Activated CD8-positive, alpha-beta memory T cell treated with anti-CD3 and anti-CD28 coated beads for 24 hours (primary cell): ENCODE results near the gene EEF1A1.
"Not testable (repeated sequence)": the region's sequence is repeated elsewhere in the genome, so short reads cannot be mapped to it uniquely, and the experiment has no call there.

Experiments
- DNase-seq: peaks from one replicate; pipeline ENCODE4 v3.0.0-alpha.2; 2020

EEF1A1 gene

GRCh38 chr6:73520688-73521350 is at the start of gene EEF1A1:
EEF1A1 (minus strand) TSS chr6:73521032; CDS start chr6:73520026, 1,006 bp downstream.
- peak; percentile 99 for DNase-seq

- no peak for DNase-seq
Measured at GRCh38 chr6:73569121-73569520, 48.3 kb upstream of the EEF1A1 start.

DNA sequence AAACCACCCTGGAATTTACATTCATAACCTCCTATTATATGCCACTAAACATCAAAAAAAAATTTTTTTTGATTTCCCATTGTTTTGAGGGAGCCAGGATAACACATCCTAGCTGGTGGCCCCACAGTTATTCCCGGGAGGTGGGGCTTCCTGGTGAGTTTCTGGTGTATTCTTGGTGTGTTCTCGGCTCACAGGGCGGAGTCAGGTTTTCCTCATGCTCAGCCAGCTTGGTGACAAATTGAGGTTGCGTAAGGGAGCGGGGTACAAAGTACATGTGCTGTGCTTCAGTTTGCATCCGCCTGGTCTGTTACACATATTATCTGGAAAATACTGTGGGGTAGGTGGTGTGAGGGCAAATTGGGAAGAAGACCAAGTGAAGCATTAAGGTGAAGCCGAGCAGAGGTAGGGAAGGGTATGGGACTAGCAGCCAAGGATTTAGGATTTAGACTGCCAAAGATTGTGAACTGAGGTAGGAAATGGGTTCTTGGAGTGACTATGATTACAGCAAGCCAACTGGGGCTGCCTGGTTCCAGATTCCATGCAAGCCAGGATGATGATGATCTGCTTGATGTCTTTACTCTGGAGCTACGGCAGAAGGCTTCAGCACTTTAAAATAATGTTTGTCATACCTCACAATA is 46.2 kb upstream of the EEF1A1 start:
- DNase-seq = no peak

GRCh38 chr6:73566486-73566871 is 45.6 kb upstream of the EEF1A1 start:
- DNase-seq = not testable (repeated sequence)

- no peak for DNase-seq
Measured at GRCh38 chr6:73565767-73566485, 45.1 kb upstream of the EEF1A1 start.

- no peak for DNase-seq
Measured at GRCh38 chr6:73564578-73565345, 43.9 kb upstream of the EEF1A1 start.

GRCh38 chr6:73562558-73562957 is 41.7 kb upstream of the EEF1A1 start:
- no peak for DNase-seq

GRCh38 chr6:73560853-73561407 is 40.1 kb upstream of the EEF1A1 start:
- no peak for DNase-seq

- no peak for DNase-seq
Measured at GRCh38 chr6:73560182-73560732, 39.4 kb upstream of the EEF1A1 start.

DNA sequence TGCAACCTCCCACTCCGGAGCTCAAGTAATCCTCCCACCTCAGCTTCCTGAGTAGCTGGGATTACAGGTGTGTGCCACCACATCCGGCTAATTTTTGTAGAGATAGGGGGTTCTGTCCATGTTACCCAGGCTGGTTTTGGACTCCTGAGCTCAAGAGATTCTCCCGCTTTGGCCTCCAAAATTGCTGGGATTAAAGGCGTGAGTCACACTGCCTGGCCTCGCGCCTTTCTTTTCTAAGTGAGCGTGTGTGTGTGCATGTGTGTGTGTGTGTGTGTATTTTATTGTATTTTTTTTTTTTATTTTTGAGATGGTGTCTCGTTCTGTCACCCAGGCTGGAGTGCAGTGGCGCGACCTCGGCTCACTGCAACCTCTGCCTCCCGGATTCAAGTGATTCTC is 38.6 kb upstream of the EEF1A1 start:
- DNase-seq = not testable (repeated sequence)

DNA sequence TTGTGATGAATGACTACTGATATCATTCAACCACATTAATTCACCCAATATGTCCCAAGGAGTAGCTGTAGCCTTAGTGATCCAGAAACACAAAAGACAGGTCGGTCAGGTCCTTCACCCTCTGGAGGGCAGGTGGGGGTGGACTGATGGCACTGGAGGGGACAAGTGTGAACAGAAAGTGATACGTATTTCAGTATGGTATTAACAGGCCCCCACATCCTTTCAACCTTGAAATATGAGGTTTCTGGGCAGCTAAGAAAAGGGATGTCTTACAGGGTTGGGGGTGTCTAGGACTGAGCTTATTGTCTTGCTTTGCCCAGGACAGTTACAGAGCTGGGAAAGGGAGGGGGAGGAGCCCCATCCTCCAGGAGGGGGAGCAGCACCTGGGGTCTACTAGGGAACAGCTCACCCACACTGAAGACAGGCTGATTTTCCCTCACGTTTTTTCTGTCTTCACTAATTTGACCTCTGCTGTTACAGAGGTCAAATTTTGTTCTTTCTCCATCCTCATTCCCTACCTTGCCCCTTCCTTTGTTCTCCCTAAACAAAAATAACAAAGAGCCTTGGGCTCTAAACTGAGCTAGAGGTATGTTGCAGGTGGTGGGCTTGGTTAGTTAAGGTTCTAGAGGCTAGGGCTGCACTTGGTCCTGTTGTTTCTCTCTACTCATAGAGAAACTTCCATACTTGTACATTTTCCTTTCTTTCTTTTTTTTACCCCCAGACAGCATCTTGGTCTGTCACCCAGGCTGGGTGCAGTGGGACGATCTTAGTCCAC is 38.0 kb upstream of the EEF1A1 start:
- no peak for DNase-seq

DNA sequence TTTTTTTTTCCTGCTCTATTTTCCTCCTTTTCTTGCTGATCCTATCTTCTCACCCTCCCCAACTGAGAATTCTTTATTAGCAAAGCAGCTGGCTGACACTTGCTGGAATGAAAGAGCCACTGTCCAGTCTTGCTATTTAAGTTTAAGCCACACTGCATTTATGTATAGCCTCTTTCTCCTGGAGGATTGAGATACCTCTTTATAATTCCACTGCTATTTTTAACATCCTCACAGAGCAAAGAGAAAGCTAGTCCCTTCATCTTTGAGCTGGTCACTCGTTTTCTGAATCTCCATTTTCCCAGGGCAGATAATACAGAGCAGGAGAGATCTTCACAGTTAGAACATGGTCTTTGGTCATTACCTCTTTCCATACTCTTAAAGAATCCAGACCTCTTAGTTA is 36.0 kb upstream of the EEF1A1 start:
- DNase-seq = no peak

DNA sequence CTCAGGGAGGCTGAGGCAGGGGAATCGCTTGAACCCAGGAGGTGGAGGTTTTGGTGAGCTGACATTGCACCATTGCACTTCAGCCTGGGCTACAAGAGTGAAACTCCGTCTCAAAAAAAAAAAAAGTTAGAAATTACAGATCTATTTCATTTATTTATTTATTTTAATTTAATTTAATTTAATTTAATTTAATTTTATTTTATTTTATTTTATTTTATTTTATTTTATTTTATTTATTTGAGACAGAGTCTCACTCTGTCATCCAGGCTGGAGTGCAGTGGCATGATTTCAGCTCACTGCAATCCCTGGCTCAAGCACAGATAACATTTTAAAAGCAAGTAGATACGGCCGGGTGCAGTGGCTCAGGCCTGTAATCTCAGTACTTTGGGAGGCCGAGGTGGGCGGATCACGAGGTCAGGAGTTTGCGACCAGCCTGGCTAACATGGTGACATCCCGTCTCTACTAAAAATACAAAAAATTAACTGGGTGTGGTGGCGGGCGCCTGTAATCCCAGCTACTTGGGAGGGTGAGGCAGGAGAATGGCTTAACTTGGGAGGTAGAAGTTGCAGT is 34.6 kb upstream of the EEF1A1 start:
- not testable (repeated sequence) for DNase-seq

DNA sequence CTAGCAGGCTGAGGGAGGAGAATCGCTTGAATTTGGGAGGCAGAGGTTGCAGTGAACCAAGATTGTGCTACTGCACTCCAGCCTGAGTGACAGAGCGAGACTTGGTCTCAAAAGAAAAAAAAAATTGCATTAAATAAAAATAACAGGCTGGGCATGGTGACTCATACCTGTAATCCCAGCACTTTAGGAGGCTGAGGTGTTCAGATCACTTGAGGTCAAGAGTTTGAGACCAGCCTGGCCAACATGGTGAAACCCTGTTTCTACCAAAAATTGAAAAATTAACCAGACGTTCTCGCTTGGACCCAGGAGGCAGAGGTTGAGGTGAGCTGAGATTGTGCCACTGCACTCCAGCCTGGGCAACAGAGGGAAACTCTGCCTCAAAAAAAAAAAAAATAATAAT is 30.3 kb upstream of the EEF1A1 start:
- not testable (repeated sequence) for DNase-seq

DNA sequence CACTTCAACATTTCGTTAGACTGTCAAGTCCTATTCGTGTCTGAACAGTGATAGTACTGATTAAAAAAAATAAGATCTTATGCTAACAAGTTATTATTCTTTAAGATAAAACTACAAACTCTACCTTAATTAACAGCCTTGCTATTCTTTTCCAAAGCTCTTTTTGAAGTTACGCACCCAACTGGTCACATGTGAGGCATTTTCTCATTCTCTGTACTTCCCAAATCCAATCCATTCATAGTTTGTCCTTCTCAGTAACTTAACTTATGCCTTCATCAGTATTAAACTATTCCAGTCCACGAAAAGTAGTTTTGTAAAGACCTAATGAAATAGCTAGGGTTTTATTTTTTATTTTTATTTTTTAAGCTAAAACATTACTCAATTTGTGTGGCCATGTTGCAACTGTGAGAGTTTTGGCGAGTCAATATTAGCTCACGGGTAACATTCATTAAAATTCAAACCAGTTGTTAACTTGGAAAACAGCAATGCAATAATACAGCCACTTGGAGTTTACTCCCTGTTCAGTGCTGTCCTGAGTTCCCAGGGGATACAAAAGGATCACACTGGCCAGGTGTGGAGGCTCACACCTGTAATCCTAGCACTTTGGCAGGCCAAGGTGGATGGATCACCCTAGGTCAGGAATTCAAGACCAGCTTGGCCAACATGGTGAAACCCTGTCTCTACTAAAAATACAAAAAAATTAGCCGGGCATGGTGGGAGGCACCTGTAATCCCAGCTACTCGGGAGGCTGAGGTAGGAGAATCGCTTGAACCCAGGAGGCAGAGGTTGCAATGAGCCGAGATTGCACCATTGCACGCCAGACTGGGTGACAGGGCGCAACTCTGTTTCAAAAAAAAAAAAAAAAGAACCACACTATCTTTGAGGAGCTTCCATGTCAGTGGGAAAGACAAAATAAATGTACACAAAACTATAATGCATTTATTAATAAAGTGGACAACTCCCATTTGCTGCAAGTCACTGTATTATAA is 27.9 kb upstream of the EEF1A1 start:
- DNase-seq = no peak

GRCh38 chr6:73547036-73547435 is 26.2 kb upstream of the EEF1A1 start:
- no peak for DNase-seq

GRCh38 chr6:73542891-73543290 is 22.1 kb upstream of the EEF1A1 start:
- DNase-seq = no peak

GRCh38 chr6:73542481-73542880 is 21.6 kb upstream of the EEF1A1 start:
- not testable (repeated sequence) for DNase-seq

DNA sequence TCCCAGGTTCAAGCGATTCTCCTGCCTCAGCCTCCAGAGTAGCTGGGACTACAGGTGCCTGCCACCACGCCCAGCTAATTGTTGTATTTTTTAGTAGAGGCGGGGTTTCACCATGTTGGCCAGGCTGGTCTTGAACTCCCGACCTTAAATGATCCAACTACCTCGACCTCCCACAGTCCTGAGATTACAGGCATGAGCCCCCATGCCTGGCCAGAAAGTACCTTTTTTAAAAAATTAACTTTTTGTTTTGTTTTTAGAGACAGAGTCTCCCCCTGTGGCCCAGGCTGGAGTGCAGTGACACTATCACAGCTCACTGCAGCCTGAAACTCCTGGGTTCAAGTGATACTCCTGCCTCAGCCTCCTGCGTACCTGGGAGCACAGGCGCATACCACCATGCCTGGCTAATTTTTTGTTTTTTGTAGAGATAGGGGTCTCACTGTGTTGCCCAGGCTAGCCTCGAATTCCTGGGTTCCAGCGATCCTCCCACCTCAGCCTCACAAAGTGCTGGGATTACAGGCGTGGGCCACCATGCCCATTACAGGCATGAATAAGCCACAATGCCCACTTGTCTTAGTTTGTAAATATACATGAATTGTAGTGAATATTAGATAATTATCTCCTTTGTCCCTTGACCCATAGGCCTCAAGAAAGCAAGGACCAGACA is 17.4 kb upstream of the EEF1A1 start:
- DNase-seq = no peak

DNA sequence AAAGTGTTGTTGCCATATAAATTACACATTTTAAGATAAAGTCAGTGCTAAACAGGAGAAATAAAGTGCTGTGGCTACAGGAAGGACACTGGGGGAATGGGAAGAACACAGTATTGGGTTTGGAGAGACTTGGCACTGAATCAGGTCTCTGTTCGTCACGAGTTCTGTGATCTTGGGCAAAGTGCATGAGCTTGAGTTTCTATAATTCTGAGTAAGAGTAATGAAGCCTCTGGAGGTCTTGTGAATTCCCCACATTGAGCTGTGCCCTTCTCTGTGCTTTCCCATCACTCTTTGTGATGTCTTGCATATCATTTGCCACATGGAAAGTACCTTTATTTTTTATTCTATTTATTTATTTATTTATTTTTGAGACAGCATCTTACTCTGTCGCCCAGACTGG is 16.8 kb upstream of the EEF1A1 start:
- DNase-seq = no peak
